HL-60 (cell line): Measurements from ENCODE around the gene CCDC9.

Source experiments
- POLR2AphosphoS5 ChIP-seq: IDR thresholded peaks from 2 replicates; pipeline ENCODE4 v1.6.1; 2012; ENCODE audit warnings: low read depth
- TF ChIP-seq, protein P1 (sequence below): IDR thresholded peaks from one replicate; pipeline ENCODE4 v1.5.1; 2011; ENCODE audit warnings: low read length, control low read depth, inconsistent platforms; ENCODE audit not compliant: insufficient read depth

- TF ChIP-seq, protein P1, sequence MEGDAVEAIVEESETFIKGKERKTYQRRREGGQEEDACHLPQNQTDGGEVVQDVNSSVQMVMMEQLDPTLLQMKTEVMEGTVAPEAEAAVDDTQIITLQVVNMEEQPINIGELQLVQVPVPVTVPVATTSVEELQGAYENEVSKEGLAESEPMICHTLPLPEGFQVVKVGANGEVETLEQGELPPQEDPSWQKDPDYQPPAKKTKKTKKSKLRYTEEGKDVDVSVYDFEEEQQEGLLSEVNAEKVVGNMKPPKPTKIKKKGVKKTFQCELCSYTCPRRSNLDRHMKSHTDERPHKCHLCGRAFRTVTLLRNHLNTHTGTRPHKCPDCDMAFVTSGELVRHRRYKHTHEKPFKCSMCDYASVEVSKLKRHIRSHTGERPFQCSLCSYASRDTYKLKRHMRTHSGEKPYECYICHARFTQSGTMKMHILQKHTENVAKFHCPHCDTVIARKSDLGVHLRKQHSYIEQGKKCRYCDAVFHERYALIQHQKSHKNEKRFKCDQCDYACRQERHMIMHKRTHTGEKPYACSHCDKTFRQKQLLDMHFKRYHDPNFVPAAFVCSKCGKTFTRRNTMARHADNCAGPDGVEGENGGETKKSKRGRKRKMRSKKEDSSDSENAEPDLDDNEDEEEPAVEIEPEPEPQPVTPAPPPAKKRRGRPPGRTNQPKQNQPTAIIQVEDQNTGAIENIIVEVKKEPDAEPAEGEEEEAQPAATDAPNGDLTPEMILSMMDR = no peak
- TF ChIP-seq POLR2AphosphoS5 = no peak
These were observed 28.0 kb upstream of the CCDC9 start for GRCh38 chr19:47228168-47228936.
